Endothelial cell of umbilical vein (primary cell): ENCODE results near the gene HSD17B8.

Experiments
- FOS ChIP-seq: IDR thresholded peaks from 2 replicates; pipeline ENCODE4 v1.6.1; 2011; ENCODE audit warnings: mild to moderate bottlenecking, low read length, moderate library complexity, borderline replicate concordance; ENCODE audit not compliant: insufficient read depth
- TF ChIP-seq, protein P1 (sequence below), 2 donors: IDR thresholded peaks; 1 replicate in 1 of 2; 2 replicates in 1 of 2; pipeline ENCODE4 v1.5.1; 2011; ENCODE audit warnings: low read length in 2 of 2, mild to moderate bottlenecking in 2 of 2, moderate library complexity in 2 of 2, control low read depth in 1 of 2, inconsistent platforms in 1 of 2, low read depth in 1 of 2; ENCODE audit not compliant: insufficient read depth in 1 of 2; ENCODE audit errors: extremely low read depth in 1 of 2

DNA sequence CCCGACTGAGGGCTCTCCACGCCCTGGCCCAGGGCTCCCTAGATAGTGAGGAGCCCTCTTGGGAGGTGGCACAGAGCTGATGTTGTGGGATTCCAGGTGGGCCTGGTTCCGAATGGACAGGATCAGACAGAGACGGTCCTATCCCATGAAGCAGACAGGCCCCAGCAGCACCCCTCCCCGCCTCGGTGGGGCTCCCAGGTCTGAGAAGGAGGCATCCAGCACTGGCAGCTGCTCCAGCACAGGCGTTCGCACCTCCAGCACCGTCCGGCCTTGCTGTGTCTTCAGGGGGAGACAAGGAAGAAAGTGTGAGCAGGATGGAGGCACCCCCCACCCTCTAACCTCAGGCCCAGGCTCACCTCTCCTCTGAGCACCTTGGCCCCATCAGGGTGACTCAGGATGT lies 40.9 kb upstream of the HSD17B8 start:
- TF ChIP-seq, protein P1, sequence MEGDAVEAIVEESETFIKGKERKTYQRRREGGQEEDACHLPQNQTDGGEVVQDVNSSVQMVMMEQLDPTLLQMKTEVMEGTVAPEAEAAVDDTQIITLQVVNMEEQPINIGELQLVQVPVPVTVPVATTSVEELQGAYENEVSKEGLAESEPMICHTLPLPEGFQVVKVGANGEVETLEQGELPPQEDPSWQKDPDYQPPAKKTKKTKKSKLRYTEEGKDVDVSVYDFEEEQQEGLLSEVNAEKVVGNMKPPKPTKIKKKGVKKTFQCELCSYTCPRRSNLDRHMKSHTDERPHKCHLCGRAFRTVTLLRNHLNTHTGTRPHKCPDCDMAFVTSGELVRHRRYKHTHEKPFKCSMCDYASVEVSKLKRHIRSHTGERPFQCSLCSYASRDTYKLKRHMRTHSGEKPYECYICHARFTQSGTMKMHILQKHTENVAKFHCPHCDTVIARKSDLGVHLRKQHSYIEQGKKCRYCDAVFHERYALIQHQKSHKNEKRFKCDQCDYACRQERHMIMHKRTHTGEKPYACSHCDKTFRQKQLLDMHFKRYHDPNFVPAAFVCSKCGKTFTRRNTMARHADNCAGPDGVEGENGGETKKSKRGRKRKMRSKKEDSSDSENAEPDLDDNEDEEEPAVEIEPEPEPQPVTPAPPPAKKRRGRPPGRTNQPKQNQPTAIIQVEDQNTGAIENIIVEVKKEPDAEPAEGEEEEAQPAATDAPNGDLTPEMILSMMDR (IDR thresholded peaks at IDR 0.05; ENCODE audit: extremely low read depth in 1 of 2, insufficient read depth in 1 of 2, low read depth in 1 of 2, low read length in 2 of 2) = no peak
- TF ChIP-seq FOS = no peak
